GM12875 (cell line): ENCODE results near the gene MAX.

ENCODE experiments used
- H3K4me3 ChIP-seq: one replicate; pipeline ENCODE4 v1.5.1; 2011; ENCODE audit warnings: low read depth, low read length, control low read depth
- TF ChIP-seq, protein P1 (sequence below): IDR thresholded peaks from 2 replicates; pipeline ENCODE4 v1.5.1; 2011; ENCODE audit warnings: low read depth, mild to moderate bottlenecking, control low read depth, inconsistent platforms, low read length, moderate library complexity, borderline replicate concordance; ENCODE audit not compliant: insufficient read depth

MAX gene

DNA sequence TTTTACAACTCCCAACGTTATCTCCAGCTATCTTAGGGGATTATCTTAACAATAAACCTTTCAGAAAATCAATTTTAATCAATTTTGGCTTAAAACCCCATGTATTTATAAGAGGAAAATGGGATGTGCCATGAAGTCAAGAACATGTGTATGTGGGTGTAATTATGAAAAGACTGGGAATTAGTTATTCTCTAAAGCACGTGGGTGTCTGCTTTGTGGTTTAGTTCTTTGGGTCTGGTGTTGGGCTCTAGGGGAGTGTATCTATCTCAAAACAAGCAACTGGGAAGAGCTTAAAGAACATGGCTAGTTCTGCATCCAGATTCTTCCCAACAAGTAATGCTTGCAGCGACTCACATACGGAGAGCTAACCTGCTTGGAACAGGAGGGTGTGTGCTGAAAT lies 40.1 kb upstream of the MAX start:
- no peak overlapping the region for H3K4me3 ChIP-seq

DNA sequence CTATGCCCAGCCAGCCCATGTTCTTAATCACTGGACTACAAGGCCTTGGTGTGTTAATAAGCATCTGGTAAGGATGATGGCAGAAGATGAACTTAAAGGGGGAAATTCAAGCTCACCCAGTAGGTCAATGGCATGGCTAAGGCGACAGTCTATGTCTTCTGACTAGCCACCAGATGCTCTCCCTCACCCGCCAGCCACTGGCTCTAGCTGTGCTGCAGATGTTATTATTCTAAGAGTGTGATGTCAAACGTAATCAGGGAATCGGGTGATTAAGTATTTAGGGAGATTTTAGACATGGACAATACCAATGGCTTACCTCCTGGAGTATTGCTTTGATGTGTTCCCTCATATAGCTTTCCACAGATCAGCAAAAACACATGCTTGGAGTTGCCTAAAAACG lies 39.2 kb upstream of the MAX start:
- TF ChIP-seq, protein P1, sequence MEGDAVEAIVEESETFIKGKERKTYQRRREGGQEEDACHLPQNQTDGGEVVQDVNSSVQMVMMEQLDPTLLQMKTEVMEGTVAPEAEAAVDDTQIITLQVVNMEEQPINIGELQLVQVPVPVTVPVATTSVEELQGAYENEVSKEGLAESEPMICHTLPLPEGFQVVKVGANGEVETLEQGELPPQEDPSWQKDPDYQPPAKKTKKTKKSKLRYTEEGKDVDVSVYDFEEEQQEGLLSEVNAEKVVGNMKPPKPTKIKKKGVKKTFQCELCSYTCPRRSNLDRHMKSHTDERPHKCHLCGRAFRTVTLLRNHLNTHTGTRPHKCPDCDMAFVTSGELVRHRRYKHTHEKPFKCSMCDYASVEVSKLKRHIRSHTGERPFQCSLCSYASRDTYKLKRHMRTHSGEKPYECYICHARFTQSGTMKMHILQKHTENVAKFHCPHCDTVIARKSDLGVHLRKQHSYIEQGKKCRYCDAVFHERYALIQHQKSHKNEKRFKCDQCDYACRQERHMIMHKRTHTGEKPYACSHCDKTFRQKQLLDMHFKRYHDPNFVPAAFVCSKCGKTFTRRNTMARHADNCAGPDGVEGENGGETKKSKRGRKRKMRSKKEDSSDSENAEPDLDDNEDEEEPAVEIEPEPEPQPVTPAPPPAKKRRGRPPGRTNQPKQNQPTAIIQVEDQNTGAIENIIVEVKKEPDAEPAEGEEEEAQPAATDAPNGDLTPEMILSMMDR: no peak

More for the DNA sequence above, 40.1 kb upstream of the MAX start:
- TF ChIP-seq, protein P1: no peak

DNA sequence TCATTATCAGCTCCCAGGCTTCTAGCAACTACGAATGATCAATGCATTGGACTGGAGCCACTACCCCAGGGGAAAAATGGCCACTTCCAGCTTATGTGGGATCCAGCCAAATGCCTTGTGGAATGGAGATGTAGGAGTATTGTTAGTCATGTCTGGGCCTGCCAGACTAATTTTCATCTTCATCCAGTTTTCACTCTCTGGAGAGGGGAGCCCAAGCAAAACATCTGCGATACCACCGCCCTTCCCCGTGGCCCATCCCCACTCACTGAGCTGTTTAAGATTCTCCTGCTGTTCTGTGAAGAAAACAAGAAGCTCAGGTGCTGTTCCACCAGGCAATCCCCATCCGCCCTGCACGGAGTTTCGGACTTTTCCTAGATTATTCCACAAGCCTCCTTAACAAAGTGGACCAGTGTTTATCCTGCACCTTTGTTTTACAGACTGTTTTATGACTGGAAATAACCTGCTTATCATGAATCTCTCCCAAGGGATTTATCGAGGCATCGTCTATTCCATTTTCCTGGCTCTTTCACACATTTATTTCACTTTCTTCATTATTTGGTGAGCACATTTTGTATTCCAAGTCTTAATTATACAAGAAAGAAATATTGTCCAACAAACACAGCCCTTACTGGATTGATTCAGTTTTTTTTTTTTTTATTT lies 35.5 kb upstream of the MAX start:
- TF ChIP-seq, protein P1: no peak
- no peak overlapping the region for H3K4me3 ChIP-seq

More for the DNA sequence above, 39.2 kb upstream of the MAX start:
- no peak overlapping the region for H3K4me3 ChIP-seq

DNA sequence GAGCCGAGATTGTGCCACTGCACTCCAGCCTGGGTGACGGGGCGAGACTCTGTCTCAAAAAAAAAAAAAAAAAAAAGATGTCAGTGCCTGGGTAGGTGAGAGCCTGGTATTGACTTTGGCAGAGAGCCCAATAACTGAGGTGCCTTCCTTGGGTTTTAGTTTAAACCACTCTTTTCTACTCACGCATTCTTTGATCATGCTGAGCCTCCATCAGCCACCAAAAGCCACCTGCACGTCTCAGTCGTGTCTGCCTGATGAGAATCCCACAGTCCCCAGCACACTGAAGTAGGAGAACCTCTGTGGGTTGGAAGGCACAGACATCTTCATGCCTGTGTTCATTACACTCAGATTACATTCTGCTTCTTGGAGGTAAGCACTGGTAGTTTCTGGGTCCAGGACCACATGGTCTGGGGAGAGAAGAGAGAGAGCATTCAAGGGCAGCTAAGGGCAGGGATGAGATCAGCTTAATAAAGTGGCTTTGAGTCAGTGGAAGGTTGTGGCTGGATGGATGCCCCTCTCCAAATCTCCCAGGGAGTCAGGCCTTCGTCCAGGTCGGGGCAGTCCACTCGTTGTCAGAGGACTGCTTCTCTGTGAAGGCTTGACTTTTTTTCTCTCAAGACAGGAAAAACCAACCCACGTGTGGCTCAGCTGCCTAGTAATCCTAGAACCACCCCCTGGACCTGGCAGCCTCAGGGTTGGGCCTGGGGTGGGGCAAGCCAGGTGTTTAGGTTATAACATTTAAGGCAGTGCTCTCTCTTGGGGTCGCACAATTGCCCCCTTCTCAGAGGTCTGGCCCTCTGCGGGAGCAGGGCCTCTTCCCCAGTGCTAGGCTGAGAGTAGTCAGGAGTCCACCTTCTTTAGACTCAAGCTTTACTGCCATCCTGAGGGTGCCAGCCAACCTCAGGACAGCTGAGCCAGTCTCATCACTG lies 32.6 kb upstream of the MAX start:
- TF ChIP-seq, protein P1: no peak
- no peak overlapping the region for H3K4me3 ChIP-seq

DNA sequence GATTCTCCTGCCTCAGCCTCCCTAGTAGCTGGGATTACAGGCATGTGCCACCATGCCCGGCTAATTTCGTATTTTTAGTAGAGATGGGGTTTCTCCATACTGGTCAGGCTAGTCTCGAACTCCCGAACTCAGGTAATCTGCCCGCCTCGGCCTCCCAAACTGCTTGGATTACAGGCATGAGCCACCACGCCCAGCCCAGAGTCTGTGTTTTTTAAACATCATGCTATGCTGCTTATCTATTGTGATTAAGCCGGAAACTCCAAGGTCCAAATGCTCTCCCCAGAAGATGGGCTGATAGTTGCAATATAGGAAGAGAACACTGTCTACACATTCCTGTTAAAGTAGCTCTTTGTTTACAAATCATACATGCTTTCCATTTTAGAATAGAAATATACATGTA lies 30.5 kb upstream of the MAX start:
- H3K4me3 ChIP-seq: no peak overlapping the region
- TF ChIP-seq, protein P1: no peak

DNA sequence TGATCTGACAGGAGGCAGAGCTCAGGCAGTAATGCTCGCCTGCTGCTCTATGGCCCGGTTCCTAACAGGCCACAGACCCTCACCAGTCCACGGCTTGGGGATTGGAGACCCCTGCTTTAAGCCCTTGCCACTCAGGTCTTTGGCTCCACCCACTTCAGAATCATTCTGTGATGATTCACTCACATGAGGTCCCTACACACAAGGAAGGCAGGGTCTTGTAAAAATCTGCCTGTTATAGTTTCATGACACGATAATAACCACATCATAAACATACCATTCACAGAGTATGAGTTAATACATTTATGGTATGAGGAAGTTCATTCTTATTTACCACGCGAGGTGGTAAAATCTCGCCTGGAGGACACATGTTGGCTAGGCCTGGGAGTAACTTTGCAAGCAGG lies 29.0 kb upstream of the MAX start:
- H3K4me3 ChIP-seq: no peak overlapping the region
- TF ChIP-seq, protein P1: no peak

DNA sequence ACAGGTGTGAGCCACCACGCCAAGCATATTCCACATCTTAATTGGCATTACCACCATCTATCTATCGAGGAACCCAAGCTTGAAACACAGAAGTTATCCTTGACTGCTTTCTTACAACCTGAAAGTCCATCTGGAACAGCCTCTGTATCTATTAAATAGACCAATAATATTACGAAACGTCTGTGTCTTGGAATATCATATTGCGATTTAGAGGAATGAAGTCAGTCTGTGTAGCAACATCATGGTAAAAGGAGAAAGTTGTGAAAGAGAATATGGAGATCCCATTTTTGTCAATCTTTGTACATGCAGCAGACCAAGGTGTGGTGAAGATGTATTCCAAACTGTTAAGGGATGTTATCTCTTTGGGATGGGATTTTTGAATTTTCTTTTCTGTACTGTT lies 25.8 kb upstream of the MAX start:
- TF ChIP-seq, protein P1: no peak
- no peak overlapping the region for H3K4me3 ChIP-seq
